Activated CD4-positive, alpha-beta T cell treated with anti-CD3 and anti-CD28 coated beads, Interleukin-2, amount 10 ng/mL, durations not matched to agents 7 days and 5 days (primary cell): ENCODE results near the gene PAIP2B. TPM values are rescaled to one million over a fixed set of nuclear protein-coding genes. Genes with fewer than 3 reads are reported as not detected.

Experiments used
- CTCF ChIA-PET: fragments of 350-600 bp; sonication (Branson Sonifier 250); formaldehyde crosslinking; loops from one replicate; lab custom pipeline; 2021; ENCODE audit warnings: antibody characterized with exemption; lab: Charles Lee
- POLR2A ChIA-PET: fragments of 350-600 bp; sonication (Branson Sonifier 250); formaldehyde crosslinking; loops from one replicate; lab custom pipeline; 2021; ENCODE audit warnings: antibody characterized with exemption; lab: Charles Lee
- DNase-seq: peaks from one replicate; pipeline ENCODE4 v3.0.0-alpha.2; 2020
- H3K27ac Mint-ChIP-seq: one replicate; pipeline ENCODE4 v1.8.0; 2021; ENCODE audit warnings: mild to moderate bottlenecking, moderate library complexity, mixed read lengths
- H3K27me3 Mint-ChIP-seq: one replicate; pipeline ENCODE4 v1.8.0; 2021; ENCODE audit warnings: mixed read lengths
- H3K36me3 Mint-ChIP-seq: one replicate; pipeline ENCODE4 v1.8.0; 2021; ENCODE audit warnings: low read depth, mixed read lengths
- H3K4me1 Mint-ChIP-seq: one replicate; pipeline ENCODE4 v1.8.0; 2021; ENCODE audit warnings: mixed read lengths
- H3K4me3 Mint-ChIP-seq: one replicate; pipeline ENCODE4 v1.8.0; 2021; ENCODE audit warnings: mild to moderate bottlenecking, moderate library complexity, mixed read lengths
- H3K9me3 Mint-ChIP-seq: one replicate; pipeline ENCODE4 v1.8.0; 2021; ENCODE audit warnings: mixed read lengths
- total RNA-seq, 2 experiments: library from RNA; stranded (reverse); gene quantifications; one replicate each; pipeline ENCODE4 v1.2.3, GENCODE V29; 2021

PAIP2B gene
- total RNA-seq, 2 experiments from 2014 or later = 1.6 to 1.9 TPM

DNA sequence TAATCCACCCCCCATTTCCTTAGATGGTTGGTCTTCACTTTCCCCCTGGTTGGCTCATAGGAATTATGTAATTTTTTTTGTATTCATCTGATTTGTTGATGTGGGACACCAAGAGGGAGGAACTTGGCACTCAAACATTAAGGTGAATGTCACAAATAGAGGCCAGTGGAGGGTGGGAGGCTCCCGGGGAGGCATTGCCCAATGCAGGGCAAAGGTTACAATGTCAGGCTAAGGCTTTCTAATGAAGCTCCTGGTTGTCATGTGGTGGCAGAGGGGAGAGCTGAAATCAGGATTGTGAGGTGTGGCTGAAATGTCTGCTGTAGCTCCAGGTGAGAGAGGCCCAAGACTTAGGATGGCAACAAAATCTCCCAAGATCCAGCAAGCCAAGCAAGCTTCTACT is 53.8 kb downstream of the PAIP2B start:
- H3K36me3 Mint-ChIP-seq = no peaks in the 10 kb centered on the region
- no peak overlapping the region for H3K4me3 Mint-ChIP-seq
- CTCF ChIA-PET = no interaction called here
- H3K27ac Mint-ChIP-seq = no peak overlapping the region
- peaks cover 13% of the 10 kb centered on the region for H3K4me1 Mint-ChIP-seq
- POLR2A ChIA-PET = no interaction called here
- no peaks in the 10 kb centered on the region for H3K9me3 Mint-ChIP-seq
- no peak for DNase-seq
- peaks cover 2% of the 10 kb centered on the region for H3K27me3 Mint-ChIP-seq

- H3K4me1 Mint-ChIP-seq = no peaks in the 10 kb centered on the region
- no peak overlapping the region for H3K4me3 Mint-ChIP-seq
- no peaks in the 10 kb centered on the region for H3K9me3 Mint-ChIP-seq
- ChIA-PET CTCF (no interaction called here), POLR2A (no interaction called here)
- DNase-seq = no peak
- peaks cover 11% of the 10 kb centered on the region for H3K27me3 Mint-ChIP-seq
- no peak overlapping the region for H3K27ac Mint-ChIP-seq
- no peaks in the 10 kb centered on the region for H3K36me3 Mint-ChIP-seq
These were observed 60.1 kb downstream of the PAIP2B start for GRCh38 chr2:71166812-71167211.

- Mint-ChIP-seq H3K27ac (no peak overlapping the region), H3K4me1 (peaks cover 4% of the 10 kb centered on the region), H3K27me3 (peaks cover 2% of the 10 kb centered on the region), H3K4me3 (no peak overlapping the region), H3K9me3 (no peaks in the 10 kb centered on the region), H3K36me3 (no peaks in the 10 kb centered on the region)
- ChIA-PET POLR2A (no interaction called here), CTCF (interaction anchor here (0.9 to 1.1 kb wide), 3 partner anchors 14 to 362 kb away, joined by 3 to 4 read pairs (median 4); no protein-coding TSS in a partner anchor)
- DNase-seq = peak; percentile 59
These were observed 69.6 kb downstream of the PAIP2B start for GRCh38 chr2:71157124-71157793.

- no peak overlapping the region for H3K4me3 Mint-ChIP-seq
- no peak overlapping the region for H3K27ac Mint-ChIP-seq
- no peak for DNase-seq
- H3K9me3 Mint-ChIP-seq = no peaks in the 10 kb centered on the region
- peaks cover 2% of the 10 kb centered on the region for H3K27me3 Mint-ChIP-seq
- ChIA-PET POLR2A (no interaction called here), CTCF (interaction anchor here (0.9 to 2.4 kb wide), 3 partner anchors 12 to 363 kb away, joined by 3 to 5 read pairs (median 4); no protein-coding TSS in a partner anchor)
- peaks cover 4% of the 10 kb centered on the region for H3K4me1 Mint-ChIP-seq
- H3K36me3 Mint-ChIP-seq = no peaks in the 10 kb centered on the region
These were observed 70.3 kb downstream of the PAIP2B start for GRCh38 chr2:71156573-71156972.

GRCh38 chr2:71155846-71156245 is 71.1 kb downstream of the PAIP2B start:
- CTCF ChIA-PET = interaction anchor here (1.0 to 2.4 kb wide), 2 partner anchors 12 to 925 kb away, joined by 4 to 5 read pairs; no protein-coding TSS in a partner anchor

GRCh38 chr2:71154798-71155197 is 72.1 kb downstream of the PAIP2B start:
- Mint-ChIP-seq H3K4me3 (no peak overlapping the region), H3K36me3 (peaks cover 4% of the 10 kb centered on the region), H3K4me1 (peaks cover 4% of the 10 kb centered on the region), H3K27ac (peak overlapping the region; percentile 20), H3K27me3 (peaks cover 2% of the 10 kb centered on the region), H3K9me3 (no peaks in the 10 kb centered on the region)
- POLR2A ChIA-PET = no interaction called here
- CTCF ChIA-PET = interaction anchor here (0.6 to 2.4 kb wide), 2 partner anchors 11 to 221 kb away, joined by 3 to 5 read pairs; no protein-coding TSS in a partner anchor
- peak; percentile 24 for DNase-seq

More at GRCh38 chr2:71155846-71156245, 71.1 kb downstream of the PAIP2B start:
- Mint-ChIP-seq H3K9me3 (no peaks in the 10 kb centered on the region), H3K4me3 (no peak overlapping the region), H3K27ac (no peak overlapping the region), H3K4me1 (peaks cover 4% of the 10 kb centered on the region), H3K27me3 (peaks cover 2% of the 10 kb centered on the region), H3K36me3 (no peaks in the 10 kb centered on the region)
- DNase-seq = no peak
- POLR2A ChIA-PET = no interaction called here

DNA sequence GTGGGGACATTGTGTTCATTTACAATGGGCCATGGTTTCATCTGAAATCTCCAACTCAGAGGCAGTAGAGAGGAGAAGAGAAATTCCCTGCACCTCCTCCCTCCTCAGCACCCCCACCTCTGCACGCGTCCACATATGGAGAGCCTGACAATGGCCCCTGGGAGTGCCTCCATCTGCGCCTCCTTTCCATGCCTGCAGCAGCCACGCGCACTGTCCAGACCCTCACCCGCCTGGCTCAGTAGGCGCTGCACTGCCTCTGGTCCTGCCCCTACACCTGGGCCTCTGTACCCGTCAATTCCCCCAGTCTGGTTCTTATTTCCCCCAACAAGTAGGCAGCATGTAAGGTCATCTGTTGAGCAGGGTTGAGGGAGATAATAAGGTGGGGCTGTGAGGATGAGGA is 72.6 kb downstream of the PAIP2B start:
- H3K27ac Mint-ChIP-seq = no peak overlapping the region
- no peak overlapping the region for H3K4me3 Mint-ChIP-seq
- DNase-seq = no peak
- CTCF ChIA-PET = interaction anchor here (0.6 to 2.4 kb wide), 2 partner anchors 10 to 222 kb away, joined by 3 to 5 read pairs; no protein-coding TSS in a partner anchor
- POLR2A ChIA-PET = no interaction called here
- H3K9me3 Mint-ChIP-seq = no peaks in the 10 kb centered on the region
- H3K36me3 Mint-ChIP-seq = peaks cover 8% of the 10 kb centered on the region
- peaks cover 2% of the 10 kb centered on the region for H3K27me3 Mint-ChIP-seq
- H3K4me1 Mint-ChIP-seq = peaks cover 4% of the 10 kb centered on the region

- ChIA-PET POLR2A (no interaction called here), CTCF (no interaction called here)
- peak overlapping the region; percentile 38 for H3K27ac Mint-ChIP-seq
- H3K4me1 Mint-ChIP-seq = peaks cover 4% of the 10 kb centered on the region
- no peaks in the 10 kb centered on the region for H3K9me3 Mint-ChIP-seq
- no peak for DNase-seq
- H3K36me3 Mint-ChIP-seq = peaks cover 13% of the 10 kb centered on the region
- H3K27me3 Mint-ChIP-seq = peaks cover 2% of the 10 kb centered on the region
- H3K4me3 Mint-ChIP-seq = no peak overlapping the region
These were observed 73.2 kb downstream of the PAIP2B start for GRCh38 chr2:71153585-71154224.

DNA sequence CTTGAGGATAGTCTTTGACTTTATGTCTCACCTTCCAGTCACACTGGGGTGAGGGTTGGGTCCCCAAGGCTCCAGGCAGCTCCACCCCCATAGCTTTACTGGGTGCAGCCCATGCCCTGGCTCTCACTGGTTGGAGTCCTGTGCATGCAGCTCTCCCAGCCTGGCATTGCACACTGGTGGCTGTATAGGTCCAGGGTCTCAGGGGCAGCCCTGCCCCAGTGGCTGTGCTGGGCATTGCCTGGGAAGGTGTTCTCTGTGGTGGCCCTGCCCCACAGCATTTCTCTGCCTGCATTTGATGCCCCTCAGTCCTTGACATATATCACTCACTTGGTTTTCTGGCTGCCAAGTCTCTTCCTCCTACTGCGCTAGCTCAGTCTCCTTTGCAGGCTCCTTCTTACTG is 75.3 kb downstream of the PAIP2B start:
- no peaks in the 10 kb centered on the region for H3K4me1 Mint-ChIP-seq
- H3K4me3 Mint-ChIP-seq = no peak overlapping the region
- CTCF ChIA-PET = interaction anchor here (1.0 to 1.1 kb wide), 2 partner anchors 19 to 83 kb away, joined by 3 read pairs; partner anchors contain the start of gene NAGK
- H3K27ac Mint-ChIP-seq = no peak overlapping the region
- DNase-seq = no peak
- peaks cover 2% of the 10 kb centered on the region for H3K27me3 Mint-ChIP-seq
- POLR2A ChIA-PET = no interaction called here
- peaks cover 28% of the 10 kb centered on the region for H3K36me3 Mint-ChIP-seq
- no peaks in the 10 kb centered on the region for H3K9me3 Mint-ChIP-seq

DNA sequence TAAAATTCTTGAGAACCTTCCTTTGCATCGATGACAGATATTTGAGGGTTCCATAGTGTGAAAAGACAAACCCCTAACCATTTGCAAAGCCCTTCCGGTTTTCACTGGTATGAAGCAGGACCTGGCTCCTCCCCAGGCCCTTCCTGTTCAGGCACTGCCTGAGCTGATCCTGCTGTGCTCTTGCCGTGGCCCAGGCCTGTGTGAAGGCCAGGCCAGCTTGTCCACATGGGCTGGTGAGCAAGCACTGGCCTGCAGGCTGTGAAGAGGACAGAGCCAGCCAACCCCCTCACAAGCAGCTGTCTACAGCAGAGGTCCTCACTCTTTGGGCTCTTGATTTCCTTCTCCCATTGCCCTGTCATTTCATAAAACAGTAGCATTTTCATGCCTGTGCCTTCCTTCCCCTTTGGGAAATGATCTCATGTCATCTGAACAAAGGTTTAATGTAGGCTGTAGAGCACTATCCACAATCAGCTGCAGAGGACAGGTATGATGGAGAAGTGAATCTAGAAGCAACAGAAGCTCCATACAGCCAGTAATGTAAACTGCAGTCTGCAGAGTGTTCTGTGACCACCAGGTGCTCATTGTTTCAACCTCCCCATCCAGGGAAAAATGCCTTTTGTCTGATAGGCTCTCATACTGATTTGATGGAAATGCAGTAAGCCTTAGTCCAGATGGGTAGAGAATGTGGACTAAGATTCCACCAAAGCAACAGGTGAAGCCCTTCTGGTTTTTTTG is 76.7 kb downstream of the PAIP2B start:
- DNase-seq = no peak
- H3K9me3 Mint-ChIP-seq = no peaks in the 10 kb centered on the region
- no peak overlapping the region for H3K27ac Mint-ChIP-seq
- H3K36me3 Mint-ChIP-seq = peaks cover 38% of the 10 kb centered on the region
- no peaks in the 10 kb centered on the region for H3K27me3 Mint-ChIP-seq
- H3K4me1 Mint-ChIP-seq = no peaks in the 10 kb centered on the region
- ChIA-PET CTCF (interaction anchor here (1.0 kb wide), 1 partner anchor 49 kb away, joined by 3 read pairs; no protein-coding TSS in a partner anchor), POLR2A (no interaction called here)
- H3K4me3 Mint-ChIP-seq = no peak overlapping the region

- Mint-ChIP-seq H3K27ac (no peak overlapping the region), H3K4me1 (no peaks in the 10 kb centered on the region), H3K4me3 (no peak overlapping the region), H3K9me3 (no peaks in the 10 kb centered on the region), H3K36me3 (peaks cover 50% of the 10 kb centered on the region), H3K27me3 (no peaks in the 10 kb centered on the region)
- no peak for DNase-seq
- ChIA-PET CTCF (interaction anchor here (0.9 kb wide), 1 partner anchor 18 kb away, joined by 3 read pairs; the partner anchor contains the start of gene MPHOSPH10), POLR2A (no interaction called here)
These were observed 78.3 kb downstream of the PAIP2B start for GRCh38 chr2:71148506-71149063.

DNA sequence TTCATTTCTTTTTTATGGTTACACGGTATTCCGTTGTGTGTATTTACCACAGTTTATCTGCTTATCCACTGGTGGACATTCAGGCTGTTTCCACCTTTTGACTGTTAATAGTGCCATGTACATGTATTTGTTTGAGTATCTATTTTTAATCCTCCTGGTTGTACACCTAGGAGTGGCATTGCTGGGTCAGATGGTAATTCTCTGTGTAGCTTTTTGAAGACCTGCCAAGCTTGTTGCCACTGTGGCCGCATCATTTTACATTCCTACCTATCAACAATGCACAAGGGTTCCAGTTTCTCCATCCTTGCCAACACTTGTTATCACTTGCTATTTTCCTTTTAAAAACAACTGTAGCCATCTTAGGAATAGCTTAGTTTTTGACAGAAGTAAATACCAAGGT is 83.1 kb downstream of the PAIP2B start:
- CTCF ChIA-PET = interaction anchor here (1.6 kb wide), 1 partner anchor 12 kb away, joined by 5 read pairs; no protein-coding TSS in a partner anchor
- no peak overlapping the region for H3K4me3 Mint-ChIP-seq
- no peaks in the 10 kb centered on the region for H3K9me3 Mint-ChIP-seq
- POLR2A ChIA-PET = no interaction called here
- no peaks in the 10 kb centered on the region for H3K27me3 Mint-ChIP-seq
- H3K36me3 Mint-ChIP-seq = peaks cover 66% of the 10 kb centered on the region
- no peaks in the 10 kb centered on the region for H3K4me1 Mint-ChIP-seq
- no peak for DNase-seq
- H3K27ac Mint-ChIP-seq = no peak overlapping the region
